ENCODE measurements around the gene REG3G.
"Not testable (repeated sequence)": the region's sequence is repeated elsewhere in the genome, so short reads cannot be mapped to it uniquely, and the experiment has no call there.

The REG3G gene

DNA sequence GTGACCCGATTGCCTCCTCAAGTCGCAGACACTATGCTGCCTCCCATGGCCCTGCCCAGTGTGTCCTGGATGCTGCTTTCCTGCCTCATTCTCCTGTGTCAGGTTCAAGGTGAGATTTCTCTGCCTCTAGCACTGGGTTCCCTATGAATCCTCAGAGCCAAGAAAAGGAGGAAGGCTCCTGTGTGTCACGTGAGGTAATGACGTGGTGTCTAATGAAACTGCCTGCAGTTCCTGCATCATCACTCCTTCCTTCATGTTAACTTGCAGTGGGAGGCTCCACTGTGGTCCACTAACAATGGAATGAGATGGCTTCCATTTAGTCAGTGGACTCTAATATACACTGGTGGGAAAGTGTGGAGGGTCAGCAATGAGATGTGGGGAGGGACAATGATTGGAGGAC is 559 bp downstream of the REG3G start:
- no peak for DNase-seq

DNA sequence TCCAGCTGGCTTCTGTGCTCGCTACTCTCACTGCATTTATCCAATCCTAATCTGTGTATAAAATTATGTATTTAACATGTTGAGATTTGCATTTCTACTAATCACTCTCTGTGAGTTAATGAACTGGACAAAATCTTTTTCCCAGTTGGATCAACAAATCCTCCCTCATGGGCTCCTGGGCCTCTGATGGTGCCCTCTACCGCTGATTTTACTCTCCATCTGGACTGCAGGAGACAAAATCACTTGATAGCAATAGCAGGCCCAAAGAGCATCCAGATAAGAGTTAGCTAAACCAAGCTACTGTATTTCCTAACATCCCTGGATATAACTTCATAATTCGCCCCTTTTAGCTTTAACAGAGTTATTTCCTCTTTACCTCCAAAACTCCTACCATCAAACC is 14.4 kb downstream of the REG3G start:
- no peak for DNase-seq

DNA sequence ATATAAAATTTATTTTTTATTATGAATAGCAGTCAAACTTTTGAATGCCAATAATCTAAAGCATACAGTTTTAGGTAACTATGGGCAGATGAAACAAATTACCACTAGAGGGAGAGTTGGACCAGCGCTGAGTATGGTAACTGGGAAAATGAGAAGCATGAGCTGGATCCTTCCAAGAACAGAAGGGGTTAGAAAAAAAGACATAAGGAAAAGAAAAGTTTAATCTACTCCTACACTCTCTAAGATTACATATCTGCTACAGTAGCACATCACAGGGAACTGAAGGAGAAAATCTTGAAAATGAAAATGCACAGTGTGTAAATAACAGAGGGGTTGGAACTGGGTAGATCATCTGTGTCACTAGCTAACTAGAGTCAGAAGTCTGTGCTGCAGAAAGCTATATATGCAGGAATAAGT is 15.5 kb downstream of the REG3G start:
- peak in 1 of 2 experiments; percentile 2 for DNase-seq

DNA sequence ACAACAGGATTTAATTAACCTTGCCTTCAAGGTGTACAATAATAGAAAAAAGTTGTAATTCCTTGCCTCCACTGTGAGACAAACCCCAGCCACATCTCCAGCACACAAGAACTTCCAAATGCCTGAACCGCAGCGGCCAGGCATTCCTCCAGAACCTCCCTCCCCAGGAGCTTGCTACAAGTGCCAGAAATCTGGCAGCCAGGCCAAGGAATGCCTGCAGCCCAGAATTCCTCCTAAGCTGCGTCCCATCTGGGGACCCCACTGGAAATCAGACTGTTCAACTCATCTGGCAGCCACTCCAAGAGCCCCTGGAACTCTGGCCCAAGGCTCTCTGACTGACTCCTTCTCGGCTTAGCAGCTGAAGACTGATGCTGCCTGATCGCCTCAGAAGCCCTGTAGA is 28.0 kb downstream of the REG3G start:
- not testable (repeated sequence) for DNase-seq

DNA sequence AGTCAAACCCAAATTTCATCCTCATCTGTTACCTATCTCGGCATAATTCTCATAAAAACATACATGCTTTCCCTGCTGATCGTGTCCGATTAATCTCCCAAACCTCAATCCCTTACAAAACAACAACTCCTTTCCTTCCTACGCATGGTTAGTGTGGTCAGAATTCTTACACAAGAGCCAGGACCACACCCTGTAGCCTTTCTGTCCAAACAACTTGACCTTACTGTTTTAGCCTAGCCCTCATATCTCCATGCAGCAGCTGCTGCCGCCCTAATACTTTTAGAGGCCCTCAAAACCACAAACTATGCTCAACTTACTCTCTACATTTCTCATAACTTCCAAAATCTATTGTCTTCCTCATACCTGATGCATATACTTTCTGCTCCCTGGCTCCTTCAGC is 29.3 kb downstream of the REG3G start:
- not testable (repeated sequence) for DNase-seq

DNA sequence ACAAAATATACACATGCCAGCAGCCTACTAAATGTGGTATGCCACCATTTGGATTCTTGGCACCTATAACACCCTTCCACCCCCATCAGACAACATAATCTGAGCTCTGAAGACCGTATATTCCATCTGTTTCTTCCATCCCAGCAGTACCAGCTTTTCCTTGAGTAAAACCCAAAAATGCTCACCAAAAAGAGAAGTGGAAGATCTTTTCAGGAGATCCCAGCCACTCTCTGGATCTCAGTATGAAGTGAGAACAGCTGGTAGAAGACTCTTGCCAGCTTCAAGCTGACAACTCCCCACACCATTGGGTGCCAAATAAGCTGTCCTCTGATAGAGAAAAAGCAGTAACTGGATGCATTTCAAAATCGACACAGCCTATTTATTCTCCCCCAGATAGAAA is 39.7 kb downstream of the REG3G start:
- DNase-seq: no peak

DNA sequence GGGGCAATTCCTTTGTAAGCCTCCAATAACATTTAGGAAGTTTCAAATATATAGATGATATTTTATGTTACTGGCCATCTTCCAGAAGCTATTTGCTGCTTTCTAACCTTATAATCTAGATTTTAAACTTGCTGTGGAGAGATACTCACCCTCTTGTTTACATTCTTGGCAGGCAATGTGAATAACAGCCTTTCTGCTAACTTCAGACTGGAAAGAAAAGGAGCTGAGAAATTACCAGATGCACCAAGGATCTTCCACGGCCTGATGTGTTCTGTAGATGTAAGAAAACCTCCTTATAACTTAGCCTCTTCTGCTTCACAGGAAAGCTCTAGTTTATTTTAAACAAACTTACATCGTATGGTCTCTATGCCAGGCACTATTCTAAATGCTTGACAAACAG is 45.6 kb downstream of the REG3G start:
- DNase-seq: no peak

Measured in SHP77 (cell line).